Stimulated activated CD8-positive, alpha-beta memory T cell treated with anti-CD3 and anti-CD28 coated beads, Interleukin-15, amount 100 ng/mL, for 1 hour (primary cell): ENCODE results near the gene SRD5A3.
A peak's percentile ranks its signal among the peaks of the same experiment; 100 is the strongest.

ENCODE experiments used
- DNase-seq: peaks from one replicate; pipeline ENCODE4 v3.0.0-alpha.2; 2020; ENCODE audit warnings: low read depth

SRD5A3 gene

DNA sequence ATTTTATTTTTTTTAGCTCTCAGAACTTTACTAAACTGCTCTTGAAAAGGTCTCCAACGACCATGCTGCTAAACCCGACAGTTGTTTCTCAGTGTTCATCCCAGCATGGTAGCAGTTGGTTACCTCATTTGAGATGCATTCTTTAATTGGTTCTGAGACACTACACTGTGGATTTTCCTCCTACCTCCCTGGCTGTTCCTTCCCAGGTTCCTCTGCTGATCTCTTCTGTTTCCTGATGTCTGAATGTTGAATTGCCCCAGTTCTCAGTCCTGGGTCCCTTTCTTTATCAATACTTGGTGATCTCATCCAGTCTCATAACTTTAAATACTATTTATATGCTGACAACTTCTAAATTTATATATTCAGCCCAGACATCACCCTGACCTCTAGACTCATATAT, 30.7 kb downstream of the SRD5A3 start:
- no peak for DNase-seq

DNA sequence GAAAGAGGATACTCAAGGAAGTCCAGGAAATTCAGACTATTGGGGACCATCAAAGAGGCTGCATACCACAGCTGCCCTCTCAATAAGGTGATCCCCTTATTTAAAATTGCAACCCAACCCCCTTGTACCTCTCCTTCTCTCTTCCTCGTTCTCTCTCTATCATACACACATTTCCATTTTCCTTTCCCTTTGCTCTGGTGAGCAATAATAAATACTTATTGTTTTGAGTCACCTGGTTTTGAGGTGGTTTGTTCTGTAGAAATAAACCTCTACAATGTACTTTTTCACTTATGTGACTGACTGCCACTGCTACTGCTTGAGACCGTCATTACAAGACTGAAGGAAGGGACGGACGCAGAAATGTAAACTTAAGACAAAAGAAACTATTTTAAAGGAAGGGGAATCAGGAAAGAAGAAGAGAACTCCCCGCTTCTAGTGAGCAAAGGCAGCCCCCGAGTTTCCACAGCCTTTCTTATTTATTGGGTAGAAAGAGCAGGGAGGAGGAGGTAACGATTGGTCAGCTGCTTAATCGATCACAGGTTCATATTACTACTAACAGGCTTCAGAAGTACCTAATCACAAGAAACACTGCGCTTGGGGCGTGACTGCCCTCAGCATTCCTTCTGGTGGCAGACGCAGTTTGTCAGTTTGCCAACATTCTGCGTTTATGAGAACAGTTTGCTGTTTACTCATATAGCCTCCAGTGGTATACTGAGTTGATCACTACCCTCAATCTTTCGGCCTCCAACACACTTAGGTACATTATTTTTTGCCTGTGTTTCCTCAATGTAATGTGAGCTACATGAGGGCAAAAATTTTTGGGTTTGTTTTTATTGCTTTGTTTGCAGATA, 32.8 kb downstream of the SRD5A3 start:
- DNase-seq, result no peak

DNA sequence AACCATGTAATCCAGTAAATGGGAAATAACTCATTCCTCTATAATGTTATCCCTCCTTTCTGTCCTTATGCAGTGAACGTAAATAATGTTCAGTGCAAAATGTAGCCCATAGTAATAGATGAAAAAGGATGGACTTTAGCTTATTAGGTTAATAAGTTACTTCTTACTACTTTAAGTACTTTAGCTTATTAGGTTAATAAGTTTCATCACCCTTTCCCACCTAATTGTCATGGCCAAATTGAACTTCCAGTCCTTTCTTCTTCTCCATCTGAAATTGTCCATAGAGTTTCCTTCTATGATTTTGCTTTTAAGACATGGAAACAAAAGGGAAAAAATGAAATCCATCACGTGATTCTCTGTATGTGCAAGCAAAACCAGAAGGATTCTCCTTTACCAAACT, 34.5 kb downstream of the SRD5A3 start:
- no peak for DNase-seq

DNA sequence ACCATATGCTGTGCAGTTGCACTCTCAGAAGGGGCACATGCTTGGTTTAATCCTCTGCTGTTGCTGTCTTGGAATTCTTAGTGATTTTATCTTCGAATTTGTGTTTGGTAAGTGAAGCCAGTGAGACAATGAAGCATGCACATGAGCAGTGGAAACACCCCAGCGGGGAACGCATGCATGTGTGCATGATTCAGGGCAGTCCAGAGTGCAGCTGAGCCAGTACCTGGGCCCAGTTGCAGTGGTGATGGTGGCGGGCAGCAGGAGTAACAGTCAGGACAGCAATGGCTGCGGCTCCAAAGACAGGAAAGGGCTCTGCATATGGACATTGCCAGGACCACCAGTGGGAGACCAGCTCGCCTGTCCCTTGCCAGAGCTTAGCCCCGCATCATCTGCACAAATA, 35.5 kb downstream of the SRD5A3 start:
- no peak for DNase-seq

DNA sequence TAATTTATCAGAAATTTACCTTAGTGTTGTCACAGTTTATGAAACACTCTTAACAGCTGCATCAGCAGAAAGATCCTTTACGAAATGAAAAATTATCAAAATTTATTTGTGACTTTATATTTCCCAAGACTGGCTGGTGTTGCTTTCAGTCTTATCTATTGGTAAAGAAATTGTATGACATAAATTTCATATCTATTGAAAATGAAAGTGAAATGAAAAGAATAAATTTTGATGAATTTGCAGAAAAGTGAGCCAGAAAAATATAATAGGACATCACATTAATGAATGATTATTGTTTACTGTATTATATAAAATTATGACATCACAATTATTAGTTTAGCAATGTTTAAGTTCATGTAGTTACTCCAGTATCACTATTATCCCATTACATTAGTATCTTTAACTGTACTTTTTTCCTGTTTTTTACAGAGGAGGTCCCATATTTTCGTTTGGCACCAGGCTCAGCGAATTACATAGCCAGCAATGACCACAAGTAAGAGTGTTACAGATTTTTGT, 36.5 kb downstream of the SRD5A3 start:
- no peak for DNase-seq

DNA sequence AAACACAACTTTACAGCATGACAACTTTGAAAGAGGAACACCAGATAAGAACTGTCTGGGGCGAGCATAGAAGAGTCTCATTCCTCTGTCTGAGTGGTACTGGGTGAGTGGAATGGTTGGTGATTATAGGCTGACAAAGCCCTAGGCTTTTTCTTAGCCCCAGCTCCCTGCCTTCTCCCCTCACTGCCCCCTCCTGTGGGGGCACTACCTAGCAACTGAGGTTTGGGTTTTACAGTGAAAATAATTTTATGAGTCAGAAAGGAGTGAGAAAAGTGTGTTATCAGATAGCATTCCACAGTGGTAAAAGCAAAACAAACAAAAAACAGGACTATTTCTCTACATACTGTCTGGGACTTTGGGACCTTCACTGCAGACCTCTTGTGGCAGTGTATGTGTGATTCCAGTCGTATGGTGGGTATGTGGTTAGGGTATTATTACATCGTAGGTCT, 39.2 kb downstream of the SRD5A3 start:
- DNase-seq, result no peak

DNA sequence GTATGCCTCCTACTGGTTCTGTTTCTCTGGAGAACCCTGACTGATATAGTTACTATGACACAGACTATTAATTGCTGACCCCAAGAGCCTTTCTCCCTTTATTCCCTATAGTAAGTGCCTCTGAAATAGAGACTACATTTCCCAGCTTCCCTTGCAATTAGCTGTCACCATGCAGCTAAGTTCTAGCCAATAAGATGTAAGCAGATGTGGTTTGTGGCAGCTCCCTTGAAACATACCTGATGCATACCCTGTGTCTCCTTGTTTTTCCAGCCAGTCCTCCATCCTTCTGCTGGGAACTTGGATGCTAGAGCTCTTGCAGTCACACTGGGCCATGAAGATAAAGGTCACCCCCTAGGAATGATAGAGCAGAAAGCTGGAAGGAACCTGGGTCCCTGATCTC, 40.0 kb downstream of the SRD5A3 start:
- no peak for DNase-seq

DNA sequence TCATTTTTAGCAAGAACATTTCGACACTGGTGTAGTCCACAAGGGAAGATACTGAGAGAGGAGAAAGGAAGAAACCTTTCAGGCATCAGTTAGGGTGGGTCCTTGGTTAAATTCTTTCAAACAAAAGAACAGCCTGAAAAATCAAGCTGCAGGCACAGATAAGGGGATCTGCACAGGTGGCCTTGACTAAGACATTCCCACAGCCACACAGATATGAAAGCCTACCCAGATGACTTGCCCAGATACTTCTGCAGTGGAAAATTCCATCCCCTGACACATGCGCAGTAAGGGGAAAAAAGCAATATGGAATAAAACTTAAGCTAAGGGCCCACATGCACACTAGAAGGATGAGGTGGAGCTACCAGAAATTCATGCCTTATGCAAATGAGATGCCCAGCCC, 40.8 kb downstream of the SRD5A3 start:
- no peak for DNase-seq

DNA sequence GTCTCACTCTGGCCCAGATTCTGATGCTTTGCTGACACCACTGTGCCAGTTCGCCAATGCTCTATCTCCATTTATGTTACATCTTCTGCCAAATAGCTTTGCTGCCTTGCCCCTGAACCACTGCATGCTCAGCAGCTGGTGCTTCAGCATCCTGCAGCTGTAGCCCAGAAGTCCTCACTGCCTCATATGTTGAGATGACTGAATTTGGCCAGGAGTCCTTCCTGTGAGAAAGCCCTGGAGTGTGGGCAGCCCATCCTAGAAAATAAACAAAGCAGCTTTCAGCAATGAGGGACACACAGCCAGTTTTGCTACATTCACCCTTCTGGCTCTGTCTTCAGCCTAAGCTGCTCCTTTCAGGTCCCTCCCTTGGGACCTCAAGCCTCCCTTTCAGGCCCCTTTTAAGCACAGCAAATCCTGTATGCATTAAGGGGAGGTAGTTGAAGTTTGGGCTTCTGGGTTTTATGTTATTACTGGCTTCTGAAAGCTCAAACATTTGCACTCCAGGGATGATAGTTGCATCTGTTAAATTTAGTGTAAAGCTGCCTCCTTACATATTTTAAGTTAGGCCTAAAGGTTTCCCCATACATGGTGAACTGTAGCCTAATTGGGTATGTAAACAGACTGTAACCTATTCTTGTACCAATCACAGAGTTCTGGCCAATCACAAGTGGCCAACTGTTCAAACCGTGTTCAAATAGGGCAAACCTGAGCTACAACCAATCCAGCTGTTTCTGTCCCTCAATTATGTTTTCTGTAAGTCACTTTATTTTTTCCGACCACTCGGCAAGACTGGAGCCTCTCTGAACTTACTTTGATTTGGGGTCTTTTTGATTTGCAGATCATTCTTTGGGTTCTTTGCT, 47.6 kb downstream of the SRD5A3 start:
- DNase-seq, result no peak

DNA sequence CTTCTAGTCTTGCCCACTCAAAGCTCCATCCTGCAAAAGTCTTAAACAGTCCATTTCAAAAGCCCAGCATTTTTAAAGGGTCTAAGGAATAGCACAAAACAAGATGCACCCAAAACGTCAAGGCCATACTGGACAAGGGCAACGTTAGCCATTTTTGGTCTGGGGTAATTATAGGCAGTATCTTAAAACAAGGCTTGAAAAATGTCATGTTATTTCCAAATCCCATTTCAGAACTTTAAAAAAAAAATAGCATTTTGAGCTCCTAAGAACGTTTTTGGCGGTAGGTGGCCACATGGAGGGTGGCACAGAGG, 49.1 kb downstream of the SRD5A3 start:
- no peak for DNase-seq

DNA sequence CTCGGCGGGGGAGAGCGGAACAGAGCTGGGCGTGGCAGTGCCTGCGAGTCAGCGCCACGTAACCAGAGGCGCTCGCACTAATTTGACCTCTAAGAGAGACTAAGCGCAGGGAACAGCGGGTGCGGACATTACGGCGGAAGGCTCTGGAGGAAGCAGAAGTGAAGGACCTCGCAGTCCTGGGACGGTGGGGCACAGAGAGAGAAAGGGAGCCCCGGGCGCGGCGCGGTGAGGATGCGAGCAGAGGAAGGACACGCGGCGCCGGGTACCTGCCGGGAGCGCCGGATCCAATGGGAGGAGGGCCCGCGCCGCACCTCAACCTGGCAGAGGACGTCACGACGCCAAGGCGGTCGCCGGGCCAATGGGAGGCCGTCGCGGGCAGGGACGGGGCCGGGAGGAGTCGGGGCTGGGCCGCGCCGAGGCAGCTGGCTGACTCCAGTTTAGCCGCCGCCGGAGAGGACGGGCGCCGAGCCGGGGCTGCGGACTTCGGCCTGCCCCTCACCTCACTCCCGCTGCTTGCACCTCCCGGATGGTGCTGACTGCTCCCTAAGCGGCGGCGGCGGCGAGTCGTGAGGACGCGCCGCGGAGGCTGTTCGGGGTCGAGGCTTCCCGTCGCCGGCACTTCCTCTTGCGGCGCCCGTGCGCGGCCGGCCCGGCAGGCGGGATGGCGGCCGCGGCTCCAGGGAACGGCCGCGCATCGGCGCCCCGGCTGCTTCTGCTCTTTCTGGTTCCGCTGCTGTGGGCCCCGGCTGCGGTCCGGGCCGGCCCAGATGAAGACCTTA, 49.7 kb downstream of the SRD5A3 start, which contains the start of gene TMEM165:
TMEM165 (plus strand) TSS at position 429 of the 779 bp plus-strand sequence; CDS start at position 662, 233 bp downstream.
- DNase-seq, result peak; percentile 69

DNA sequence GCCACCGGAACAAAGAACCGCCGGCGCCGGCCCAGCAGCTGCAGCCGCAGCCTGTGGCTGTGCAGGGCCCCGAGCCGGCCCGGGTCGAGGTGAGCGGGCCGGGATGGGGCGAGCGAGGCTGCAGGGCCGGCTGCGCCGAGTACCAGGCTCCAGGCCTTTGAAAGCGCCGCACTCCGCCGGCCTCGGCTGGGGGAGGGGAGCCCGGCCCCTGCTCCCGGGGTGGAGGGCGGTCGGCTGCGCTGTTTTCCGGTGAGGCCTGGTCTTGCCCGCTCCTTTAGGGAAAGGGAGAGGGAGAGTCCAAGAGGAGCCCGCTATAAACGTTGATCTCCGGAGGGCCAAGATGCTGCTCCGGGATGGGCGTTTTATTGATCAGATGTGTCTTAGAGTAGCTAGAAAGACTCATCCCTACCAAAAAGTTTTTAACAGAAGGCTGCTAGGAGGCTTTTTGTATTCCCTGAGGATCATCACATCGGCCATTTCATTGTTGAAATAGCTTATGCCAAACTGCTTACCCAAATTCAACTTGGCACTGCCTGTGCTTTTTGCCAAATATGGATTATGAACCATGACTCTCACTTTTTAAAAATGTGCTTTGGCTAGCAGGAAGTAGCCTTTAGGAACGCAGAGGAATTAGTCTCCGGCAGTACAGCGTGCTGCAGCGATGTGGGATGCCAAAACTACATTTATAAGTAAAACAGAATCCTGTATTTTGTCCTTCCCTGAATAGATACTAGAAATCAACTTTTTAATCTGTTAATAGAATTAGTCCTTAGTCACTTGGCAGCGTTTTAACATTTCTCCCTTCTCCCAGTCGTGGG, 50.5 kb downstream of the SRD5A3 start:
- DNase-seq, result no peak

DNA sequence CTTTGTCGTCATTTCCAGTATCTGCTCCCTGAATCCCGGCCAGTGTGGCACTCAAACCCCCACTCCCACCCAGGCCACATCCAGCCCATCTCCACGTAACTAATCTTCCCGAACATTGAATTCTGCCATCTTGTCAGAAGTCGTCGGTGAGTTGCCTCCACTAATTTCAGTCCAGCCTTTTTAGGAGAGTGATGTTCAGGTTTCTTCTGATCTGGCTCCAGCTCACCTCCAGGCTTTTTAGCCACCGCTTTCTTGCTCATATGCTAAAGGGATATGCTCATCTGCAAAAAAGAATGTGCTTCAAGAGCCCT, 51.0 kb downstream of the SRD5A3 start:
- no peak for DNase-seq

DNA sequence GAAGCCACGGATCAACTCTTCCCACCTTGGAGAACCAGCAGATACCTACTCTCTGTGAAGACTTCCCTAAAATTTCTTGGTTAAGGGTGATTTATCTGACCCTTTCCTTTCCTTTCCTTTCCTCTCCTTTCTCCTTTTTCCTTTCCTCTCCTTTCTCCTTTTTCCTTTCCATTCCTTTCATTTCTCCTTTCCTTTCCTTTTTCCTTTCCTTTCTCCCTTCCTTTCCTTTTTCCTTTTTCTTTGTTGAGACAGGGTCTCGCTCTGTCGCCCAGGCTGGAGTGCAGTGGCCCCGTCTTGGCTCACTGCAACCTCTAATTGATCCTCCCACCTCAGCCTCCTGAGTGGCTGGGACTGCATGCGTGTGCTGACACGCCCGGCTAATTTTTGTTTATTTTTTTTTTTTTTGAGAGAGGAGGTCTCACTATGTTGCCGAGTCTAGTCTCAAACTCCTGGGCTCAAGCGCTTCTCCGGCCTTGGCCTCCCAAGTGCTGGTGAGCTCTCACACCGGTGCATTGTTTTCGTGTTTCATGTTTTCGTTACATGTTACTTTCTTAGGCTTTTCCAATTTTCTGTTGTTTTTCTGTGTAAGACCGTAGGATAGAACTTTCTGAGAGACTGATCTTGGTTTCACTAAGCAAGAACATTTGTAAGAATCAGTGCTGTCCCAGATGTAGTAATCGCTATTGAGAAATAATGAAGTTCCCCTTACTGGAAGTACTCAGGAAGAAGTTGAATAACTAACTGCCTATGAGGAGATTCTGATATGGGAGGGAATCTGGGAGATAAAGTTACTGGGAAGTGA, 51.7 kb downstream of the SRD5A3 start:
- DNase-seq, result no peak

DNA sequence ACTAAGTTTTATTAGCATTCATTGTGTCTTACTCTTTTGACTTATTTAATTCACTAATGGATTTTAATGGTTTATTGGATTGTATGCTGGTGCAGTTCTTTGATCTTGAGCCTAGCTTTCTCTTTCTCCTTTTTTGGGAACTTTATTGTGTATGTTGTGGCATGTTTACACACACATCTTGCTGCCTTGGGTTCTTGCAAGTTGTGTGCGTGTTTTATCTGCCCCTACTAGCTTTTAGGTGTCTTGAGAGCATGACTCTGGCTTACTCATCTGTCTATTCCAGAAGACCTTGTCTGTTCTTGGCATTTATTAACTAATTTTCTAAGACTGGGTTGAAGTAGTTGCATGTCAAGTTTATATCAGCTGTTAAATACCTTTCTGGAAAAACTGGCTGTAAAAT, 52.4 kb downstream of the SRD5A3 start:
- no peak for DNase-seq

DNA sequence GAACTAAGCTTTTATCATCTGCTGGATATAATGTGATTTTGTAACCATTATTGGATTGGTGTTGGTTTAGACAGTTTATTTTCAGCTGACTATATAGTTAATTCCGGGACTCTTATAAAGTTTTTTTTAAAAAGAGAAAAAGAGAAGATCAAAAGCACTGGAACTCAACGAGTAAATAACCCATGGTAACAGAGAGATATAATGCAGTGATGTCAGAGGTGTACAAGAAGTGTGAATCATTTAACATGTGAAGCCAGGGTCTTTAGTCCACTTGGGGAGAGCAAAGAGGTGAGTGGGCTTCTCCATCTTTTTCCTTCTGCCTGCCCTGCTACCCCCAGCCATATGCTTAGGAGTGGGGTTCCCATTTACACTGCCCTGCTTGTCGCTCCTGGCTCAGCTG, 52.9 kb downstream of the SRD5A3 start:
- no peak for DNase-seq

DNA sequence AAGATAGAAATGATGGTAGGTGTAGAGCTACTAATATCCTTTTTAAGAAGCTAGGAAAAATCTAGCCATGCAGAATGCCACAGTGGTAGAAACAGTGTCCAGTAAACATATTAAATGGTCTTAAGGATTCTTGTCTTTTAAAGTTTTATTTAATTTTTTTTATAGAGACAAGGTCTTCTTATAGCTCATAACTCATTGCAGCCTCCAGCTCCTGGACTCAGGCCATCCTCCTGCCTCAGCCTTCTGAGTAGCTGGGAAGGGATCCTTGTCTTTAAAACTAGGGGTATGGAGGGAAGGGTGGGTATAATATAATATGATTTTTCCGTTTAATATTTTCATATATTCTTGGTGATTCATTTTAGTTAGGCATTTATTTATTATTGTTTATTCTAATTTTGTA, 53.5 kb downstream of the SRD5A3 start:
- DNase-seq, result no peak

DNA sequence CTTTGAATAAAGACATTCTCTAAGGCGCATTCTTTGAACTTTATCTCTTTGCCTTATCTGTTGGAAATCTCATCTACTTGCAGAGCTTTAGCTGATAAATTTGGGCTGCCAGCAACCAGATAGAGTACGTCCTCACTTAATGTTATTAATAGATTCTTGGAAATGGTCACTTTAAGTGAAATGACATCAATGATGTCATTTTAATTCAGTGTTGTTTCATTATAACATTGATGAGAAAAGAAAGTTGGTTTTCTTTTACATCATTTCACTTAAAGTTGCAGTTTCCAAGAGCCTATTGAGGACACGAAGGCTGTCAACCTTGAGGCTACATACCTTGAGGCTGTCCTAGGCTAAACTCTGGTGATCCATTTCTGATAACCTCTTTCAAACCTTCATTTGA, 59.0 kb downstream of the SRD5A3 start:
- no peak for DNase-seq

DNA sequence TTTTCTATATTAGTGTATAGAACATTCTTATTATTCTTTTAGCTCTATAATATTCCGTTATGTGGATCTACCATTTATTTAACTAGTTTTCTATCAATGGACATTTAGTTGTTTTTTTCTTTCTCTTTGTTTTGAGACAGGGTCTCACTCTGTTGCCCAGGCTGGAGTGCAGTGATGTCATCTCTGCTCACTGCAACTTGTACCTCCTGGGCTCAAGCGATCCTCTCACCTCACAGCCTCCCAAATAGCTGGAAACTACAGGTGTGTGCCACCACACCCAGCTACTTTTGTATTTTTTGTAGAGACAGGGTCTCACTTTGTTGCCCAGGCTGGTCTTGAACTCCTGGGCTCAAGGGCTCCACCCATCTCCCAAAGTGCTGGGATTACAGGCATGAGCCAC, 60.5 kb downstream of the SRD5A3 start:
- no peak for DNase-seq

DNA sequence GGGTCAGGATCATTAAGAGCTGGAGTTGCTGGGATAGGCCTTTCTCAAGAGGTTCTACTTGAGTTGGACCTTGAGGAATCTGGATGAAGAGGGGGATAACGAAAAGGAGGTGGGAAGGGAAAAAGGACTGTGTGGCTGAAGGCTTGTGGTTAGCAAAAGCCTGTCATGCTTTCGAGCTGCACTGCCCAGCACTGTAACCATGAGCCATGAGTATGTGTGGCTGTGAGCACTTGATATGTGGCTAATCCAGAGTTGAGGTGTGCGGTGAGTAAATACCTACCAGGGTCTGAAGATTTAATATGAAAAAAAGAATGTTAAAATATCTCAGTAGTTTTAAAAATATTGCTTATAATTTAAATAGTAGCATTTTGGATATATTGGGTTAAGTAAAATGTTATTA, 61.1 kb downstream of the SRD5A3 start:
- DNase-seq, result no peak

DNA sequence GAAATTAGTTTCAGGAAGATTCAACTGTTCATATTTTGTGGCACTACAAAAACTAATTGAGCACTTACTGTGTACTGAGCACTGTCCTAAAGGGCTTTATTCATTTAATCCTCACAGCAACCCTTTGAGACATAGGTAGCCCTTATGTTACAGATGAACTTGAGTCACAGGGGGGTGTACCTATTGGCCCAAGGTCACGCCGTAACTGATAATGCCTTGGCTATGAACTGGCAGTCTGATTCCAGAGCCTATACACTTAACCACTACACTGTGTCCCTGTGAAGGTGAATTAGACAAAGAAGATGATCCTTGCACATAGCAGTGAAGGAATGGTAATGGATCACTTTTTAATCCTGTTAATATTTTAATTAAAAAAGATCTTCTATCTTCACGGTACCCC, 61.7 kb downstream of the SRD5A3 start:
- DNase-seq, result no peak
